GM23248 (cell line): ENCODE results near the gene OR2C1.

Experiments
- EZH2 ChIP-seq: fragments of 200-600 bp; sonication (generic); IDR thresholded peaks from 2 replicates; pipeline ENCODE4 v1.6.1; 2018; ENCODE audit warnings: antibody characterized with exemption, mild to moderate bottlenecking; ENCODE audit not compliant: insufficient read depth, poor library complexity, severe bottlenecking
- EZH2phosphoT487 ChIP-seq: fragments of 200-600 bp; sonication (generic); IDR thresholded peaks from 2 replicates; pipeline ENCODE4 v1.6.1; 2018; ENCODE audit warnings: antibody characterized with exemption, moderate library complexity, mild to moderate bottlenecking, low read depth; ENCODE audit not compliant: insufficient read depth

GRCh38 chr16:3356118-3356517, 429 bp downstream of the OR2C1 start:
- TF ChIP-seq EZH2 (no peak), EZH2phosphoT487 (no peak)
